HG03159 (cell line): Measurements from ENCODE around the gene SAP30L.

Source experiments
- ATAC-seq: cut with Tn5 transposase; IDR thresholded peaks from one replicate; pipeline ENCODE4 v1.9.1; 2021; ENCODE audit warnings: mild to moderate bottlenecking, moderate library complexity; ENCODE audit not compliant: unreplicated experiment

The SAP30L gene

GRCh38 chr5:154419236-154419635, 26.6 kb upstream of the SAP30L start:
- no peak for ATAC-seq

GRCh38 chr5:154421868-154422267, 23.9 kb upstream of the SAP30L start:
- no peak for ATAC-seq

- no peak for ATAC-seq
These were observed 23.5 kb upstream of the SAP30L start for GRCh38 chr5:154422298-154422697.

- no peak for ATAC-seq
These were observed 17.6 kb upstream of the SAP30L start for GRCh38 chr5:154428208-154428607.

GRCh38 chr5:154429341-154429740, 16.5 kb upstream of the SAP30L start:
- ATAC-seq: no peak

- ATAC-seq: no peak
These were observed 15.3 kb upstream of the SAP30L start for GRCh38 chr5:154430466-154430865.

- ATAC-seq: no peak
These were observed 14.7 kb upstream of the SAP30L start for GRCh38 chr5:154430961-154431630.

- no peak for ATAC-seq
These were observed 10.6 kb upstream of the SAP30L start for GRCh38 chr5:154435226-154435625.

- no peak for ATAC-seq
These were observed 8.4 kb upstream of the SAP30L start for GRCh38 chr5:154437281-154437965.

- no peak for ATAC-seq
These were observed 5.3 kb upstream of the SAP30L start for GRCh38 chr5:154440540-154440939.

- no peak for ATAC-seq
These were observed 3.0 kb upstream of the SAP30L start for GRCh38 chr5:154442801-154443200.

- no peak for ATAC-seq
These were observed 1.0 kb upstream of the SAP30L start for GRCh38 chr5:154444556-154445421.

- ATAC-seq: no peak
These were observed 645 bp downstream of the SAP30L start for GRCh38 chr5:154446195-154447088.

- ATAC-seq: no peak
These were observed 1.4 kb downstream of the SAP30L start for GRCh38 chr5:154447089-154447725.

- ATAC-seq: no peak
These were observed 4.0 kb downstream of the SAP30L start for GRCh38 chr5:154449786-154450185.

- ATAC-seq: no peak
These were observed 6.2 kb downstream of the SAP30L start for GRCh38 chr5:154451957-154452356.

- no peak for ATAC-seq
These were observed 9.8 kb downstream of the SAP30L start for GRCh38 chr5:154455585-154455984.

- ATAC-seq: no peak
These were observed 10.7 kb downstream of the SAP30L start for GRCh38 chr5:154456540-154456939.

GRCh38 chr5:154459015-154459414, 13.2 kb downstream of the SAP30L start:
- ATAC-seq: no peak

GRCh38 chr5:154460172-154460571, 14.4 kb downstream of the SAP30L start:
- no peak for ATAC-seq
